ENCODE measurements around the gene CYP8B1.

DNA sequence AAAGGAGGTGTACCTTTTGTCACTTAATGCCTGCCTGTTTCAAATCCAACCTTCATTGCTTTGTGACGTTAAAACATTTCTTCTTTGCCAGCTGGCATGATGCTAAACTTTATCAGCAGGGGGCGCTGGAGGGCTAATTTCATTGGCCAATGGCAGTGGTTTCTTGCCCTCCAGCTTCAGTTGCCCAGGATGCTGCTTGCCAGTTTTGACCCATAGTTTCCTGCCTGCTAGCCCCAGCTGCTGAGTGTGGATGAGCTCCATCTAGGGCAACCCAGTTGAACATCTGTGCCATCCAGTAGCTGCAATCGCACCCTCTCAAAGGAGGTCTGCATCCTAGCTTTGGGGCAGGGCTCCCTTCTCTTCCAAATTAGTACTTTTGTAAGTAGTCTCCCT, 44.4 kb downstream of the CYP8B1 start:
- TF ChIP-seq RBM22 (IDR thresholded peaks at IDR 0.05; ENCODE audit: low read depth, low read length, poor library complexity, severe bottlenecking): no peak
- TF ChIP-seq LARP7 (IDR thresholded peaks at IDR 0.05): no peak
- TF ChIP-seq MAFG (tag; conservative IDR thresholded peaks at IDR 0.05): no peak
- no peak for TF ChIP-seq ATF1 (CRISPR knock-in tag; IDR thresholded peaks at IDR 0.05)
- peak; percentile 47; the same call in 1 of the 2 replicates for TF ChIP-seq ATF1 (tag; IDR thresholded peaks at IDR 0.05)
- no peak for TF ChIP-seq FOXM1 (IDR thresholded peaks at IDR 0.05; ENCODE audit: low read depth)
- TF ChIP-seq FOXM1 (CRISPR knock-in tag; IDR thresholded peaks at IDR 0.05; ENCODE audit: low read depth): no peak
- TF ChIP-seq, protein P1, sequence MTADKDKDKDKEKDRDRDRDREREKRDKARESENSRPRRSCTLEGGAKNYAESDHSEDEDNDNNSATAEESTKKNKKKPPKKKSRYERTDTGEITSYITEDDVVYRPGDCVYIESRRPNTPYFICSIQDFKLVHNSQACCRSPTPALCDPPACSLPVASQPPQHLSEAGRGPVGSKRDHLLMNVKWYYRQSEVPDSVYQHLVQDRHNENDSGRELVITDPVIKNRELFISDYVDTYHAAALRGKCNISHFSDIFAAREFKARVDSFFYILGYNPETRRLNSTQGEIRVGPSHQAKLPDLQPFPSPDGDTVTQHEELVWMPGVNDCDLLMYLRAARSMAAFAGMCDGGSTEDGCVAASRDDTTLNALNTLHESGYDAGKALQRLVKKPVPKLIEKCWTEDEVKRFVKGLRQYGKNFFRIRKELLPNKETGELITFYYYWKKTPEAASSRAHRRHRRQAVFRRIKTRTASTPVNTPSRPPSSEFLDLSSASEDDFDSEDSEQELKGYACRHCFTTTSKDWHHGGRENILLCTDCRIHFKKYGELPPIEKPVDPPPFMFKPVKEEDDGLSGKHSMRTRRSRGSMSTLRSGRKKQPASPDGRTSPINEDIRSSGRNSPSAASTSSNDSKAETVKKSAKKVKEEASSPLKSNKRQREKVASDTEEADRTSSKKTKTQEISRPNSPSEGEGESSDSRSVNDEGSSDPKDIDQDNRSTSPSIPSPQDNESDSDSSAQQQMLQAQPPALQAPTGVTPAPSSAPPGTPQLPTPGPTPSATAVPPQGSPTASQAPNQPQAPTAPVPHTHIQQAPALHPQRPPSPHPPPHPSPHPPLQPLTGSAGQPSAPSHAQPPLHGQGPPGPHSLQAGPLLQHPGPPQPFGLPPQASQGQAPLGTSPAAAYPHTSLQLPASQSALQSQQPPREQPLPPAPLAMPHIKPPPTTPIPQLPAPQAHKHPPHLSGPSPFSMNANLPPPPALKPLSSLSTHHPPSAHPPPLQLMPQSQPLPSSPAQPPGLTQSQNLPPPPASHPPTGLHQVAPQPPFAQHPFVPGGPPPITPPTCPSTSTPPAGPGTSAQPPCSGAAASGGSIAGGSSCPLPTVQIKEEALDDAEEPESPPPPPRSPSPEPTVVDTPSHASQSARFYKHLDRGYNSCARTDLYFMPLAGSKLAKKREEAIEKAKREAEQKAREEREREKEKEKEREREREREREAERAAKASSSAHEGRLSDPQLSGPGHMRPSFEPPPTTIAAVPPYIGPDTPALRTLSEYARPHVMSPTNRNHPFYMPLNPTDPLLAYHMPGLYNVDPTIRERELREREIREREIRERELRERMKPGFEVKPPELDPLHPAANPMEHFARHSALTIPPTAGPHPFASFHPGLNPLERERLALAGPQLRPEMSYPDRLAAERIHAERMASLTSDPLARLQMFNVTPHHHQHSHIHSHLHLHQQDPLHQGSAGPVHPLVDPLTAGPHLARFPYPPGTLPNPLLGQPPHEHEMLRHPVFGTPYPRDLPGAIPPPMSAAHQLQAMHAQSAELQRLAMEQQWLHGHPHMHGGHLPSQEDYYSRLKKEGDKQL (CRISPR knock-in tag; IDR thresholded peaks at IDR 0.05; ENCODE audit: borderline replicate concordance): no peak
- TF ChIP-seq MTA3 (IDR thresholded peaks at IDR 0.05; ENCODE audit: borderline replicate concordance): no peak
- no peak for TF ChIP-seq ZNF79 (CRISPR knock-in tag; IDR thresholded peaks at IDR 0.05; ENCODE audit: low read depth)
- TF ChIP-seq MYNN (IDR thresholded peaks at IDR 0.05): 0 out of 2 replicates have a peak, but pooled peaks have one; percentile 20
- TF ChIP-seq MYNN (CRISPR knock-in tag; IDR thresholded peaks at IDR 0.05): no peak

Measured in K562 (cell line).